PFSK-1 (cell line): ENCODE results near the gene REPS1.

Source experiments
- FOXP2 ChIP-seq: optimal IDR thresholded peaks from 2 replicates; pipeline ENCODE3; 2011; ENCODE audit warnings: borderline replicate concordance, control low read depth, inconsistent platforms; ENCODE audit not compliant: insufficient read depth; ENCODE audit errors: extremely low read length, extremely low read depth
- POLR2AphosphoS5 ChIP-seq: IDR thresholded peaks from 2 replicates; pipeline ENCODE4 v1.6.1; 2012; ENCODE audit warnings: low read depth, mild to moderate bottlenecking, control low read depth, low read length, moderate library complexity
- REST ChIP-seq, 2 experiments: IDR thresholded peaks; 2 replicates each; pipeline versions ENCODE4 v1.6.1 to v1.8.0; 2011 to 2012; ENCODE audit warnings: low read depth in 2 of 2, low read length in 2 of 2, control low read depth in 1 of 2, inconsistent platforms in 1 of 2, mild to moderate bottlenecking in 1 of 2, moderate library complexity in 1 of 2; ENCODE audit not compliant: insufficient read depth in 1 of 2
- SIN3A ChIP-seq: IDR thresholded peaks from 2 replicates; pipeline ENCODE4 v1.6.1; 2012; ENCODE audit warnings: mild to moderate bottlenecking, low read length, moderate library complexity, borderline replicate concordance; ENCODE audit not compliant: insufficient read depth
- TAF1 ChIP-seq: IDR thresholded peaks from 2 replicates; pipeline ENCODE4 v1.6.1; 2012; ENCODE audit warnings: low read length, control low read depth, borderline replicate concordance; ENCODE audit not compliant: insufficient read depth

GRCh38 chr6:139010674-139011073, 22.6 kb upstream of the REPS1 start:
- no peak for TF ChIP-seq POLR2AphosphoS5
- TF ChIP-seq TAF1 = no peak
- TF ChIP-seq REST (IDR thresholded peaks at IDR 0.05; ENCODE audit: insufficient read depth in 1 of 2, low read depth in 2 of 2, low read length in 2 of 2) = no peak
- no peak for TF ChIP-seq SIN3A
- no peak for TF ChIP-seq FOXP2
